HEK293 (cell line): Measurements from ENCODE around the gene LINC00237.

ENCODE experiments used
- CTCF ChIA-PET: fragments of 350-600 bp; formaldehyde crosslinking; extraction: SDS; loops from one replicate; lab custom pipeline; 2021; ENCODE audit warnings: antibody characterized with exemption; lab: Yijun Ruan, JAX
- POLR2A ChIA-PET: fragments of 300-600 bp; formaldehyde crosslinking; extraction: SDS; loops from one replicate; lab custom pipeline; 2020; ENCODE audit warnings: antibody characterized with exemption, inconsistent platforms; lab: Yijun Ruan, JAX
- H3K27ac ChIP-seq: fragments of 200-500 bp; sonication (Bioruptor generic); 2 replicates; pipeline ENCODE4 v1.5.1; 2014; ENCODE audit warnings: low read depth, low read length, control low read depth, inconsistent platforms; ENCODE audit errors: extremely low read depth
- H3K36me3 ChIP-seq, 2 experiments: fragments of 200-500 bp in 1 of 2; sonication (Bioruptor generic) in 1 of 2; 1 replicate in 1 of 2; 2 replicates in 1 of 2; pipeline ENCODE4 v1.5.1; 2014 to 2017; ENCODE audit warnings: inconsistent platforms in 2 of 2, low read length in 2 of 2; ENCODE audit not compliant: control insufficient read depth in 2 of 2, insufficient read depth in 1 of 2
- H3K4me1 ChIP-seq: fragments of 200-500 bp; sonication (Bioruptor generic); 2 replicates; pipeline ENCODE4 v1.5.1; 2014; ENCODE audit warnings: mild to moderate bottlenecking, low read length, inconsistent platforms; ENCODE audit not compliant: control insufficient read depth, insufficient read depth
- H3K4me3 ChIP-seq: 2 replicates; pipeline ENCODE4 v1.5.1; 2011; ENCODE audit warnings: low read depth, mild to moderate bottlenecking, control low read depth, low read length, moderate library complexity
- H3K9me3 ChIP-seq: fragments of 200-500 bp; sonication (Bioruptor generic); 2 replicates; pipeline ENCODE4 v1.5.1; 2014; ENCODE audit warnings: low read depth, low read length, inconsistent platforms; ENCODE audit not compliant: control insufficient read depth, insufficient read depth
- HOXC10 ChIP-seq: sonication (generic); formaldehyde crosslinking; IDR thresholded peaks from 2 replicates; pipeline ENCODE4 v1.8.1; 2023; ENCODE audit warnings: mild to moderate bottlenecking, missing genetic modification reagents
- KLF1 ChIP-seq: fragments of 450-650 bp; formaldehyde crosslinking; IDR thresholded peaks from 2 replicates; pipeline ENCODE4 v1.5.1; 2016; ENCODE audit warnings: missing biosample characterization, missing genetic modification characterization
- KLF7 ChIP-seq: fragments of 450-650 bp; formaldehyde crosslinking; IDR thresholded peaks from 2 replicates; pipeline ENCODE4 v1.5.1; 2016; ENCODE audit warnings: missing biosample characterization, missing genetic modification characterization, borderline replicate concordance
- REPIN1 ChIP-seq: fragments of 450-650 bp; formaldehyde crosslinking; IDR thresholded peaks from 2 replicates; pipeline ENCODE4 v1.5.1; 2017; ENCODE audit warnings: missing biosample characterization, missing genetic modification characterization, low read depth
- SETDB1 ChIP-seq: IDR thresholded peaks from one replicate; pipeline ENCODE4 v1.6.1; 2017; ENCODE audit warnings: mild to moderate bottlenecking, low read length, moderate library complexity, mixed read lengths; ENCODE audit not compliant: insufficient read length
- ZBTB20 ChIP-seq: fragments of 450-650 bp; formaldehyde crosslinking; IDR thresholded peaks from 2 replicates; pipeline ENCODE4 v1.5.1; 2016; ENCODE audit warnings: missing biosample characterization, missing genetic modification characterization
- ZBTB48 ChIP-seq: fragments of 450-650 bp; formaldehyde crosslinking; IDR thresholded peaks from 2 replicates; pipeline ENCODE4 v1.5.1; 2016; ENCODE audit warnings: missing biosample characterization, missing genetic modification characterization
- ZFP69B ChIP-seq: fragments of 450-650 bp; formaldehyde crosslinking; IDR thresholded peaks from 2 replicates; pipeline ENCODE4 v1.5.1; 2016; ENCODE audit warnings: missing biosample characterization, missing genetic modification characterization
- ZNF121 ChIP-seq: fragments of 450-650 bp; formaldehyde crosslinking; IDR thresholded peaks from 2 replicates; pipeline ENCODE4 v1.5.1; 2016; ENCODE audit warnings: missing biosample characterization, missing genetic modification characterization
- ZNF132 ChIP-seq: fragments of 450-650 bp; formaldehyde crosslinking; IDR thresholded peaks from 2 replicates; pipeline ENCODE4 v1.5.1; 2017; ENCODE audit warnings: missing biosample characterization, missing genetic modification characterization, borderline replicate concordance
- ZNF292 ChIP-seq: fragments of 450-650 bp; formaldehyde crosslinking; IDR thresholded peaks from 2 replicates; pipeline ENCODE4 v1.5.1; 2016; ENCODE audit warnings: low read depth, missing biosample characterization, missing genetic modification characterization, borderline replicate concordance
- ZNF423 ChIP-seq: fragments of 450-650 bp; formaldehyde crosslinking; IDR thresholded peaks from 2 replicates; pipeline ENCODE4 v1.5.1; 2016; ENCODE audit warnings: missing biosample characterization, missing genetic modification characterization
- ZNF530 ChIP-seq: fragments of 450-650 bp; formaldehyde crosslinking; IDR thresholded peaks from 2 replicates; pipeline ENCODE4 v1.5.1; 2016; ENCODE audit warnings: low read depth, missing biosample characterization, missing genetic modification characterization
- ZNF596 ChIP-seq: fragments of 450-650 bp; IDR thresholded peaks from 2 replicates; pipeline ENCODE4 v1.5.0; 2018; ENCODE audit warnings: missing biosample characterization, mild to moderate bottlenecking, missing genetic modification characterization, moderate library complexity
- ZNF747 ChIP-seq: fragments of 450-650 bp; formaldehyde crosslinking; IDR thresholded peaks from 2 replicates; pipeline ENCODE4 v1.5.1; 2016; ENCODE audit warnings: missing biosample characterization, missing genetic modification characterization
- TF ChIP-seq, protein P1 (sequence below): fragments of 450-650 bp; formaldehyde crosslinking; conservative IDR thresholded peaks from 2 replicates; pipeline ENCODE4 v1.5.1; 2016; ENCODE audit warnings: low read depth, missing biosample characterization, missing genetic modification characterization
- TF ChIP-seq, protein P2 (sequence below): fragments of 450-650 bp; formaldehyde crosslinking; IDR thresholded peaks from 2 replicates; pipeline ENCODE4 v1.5.1; 2016; ENCODE audit warnings: missing biosample characterization, missing genetic modification characterization
- TF ChIP-seq, protein P3 (sequence below): fragments of 450-650 bp; formaldehyde crosslinking; IDR thresholded peaks from 2 replicates; pipeline ENCODE4 v1.5.1; 2016; ENCODE audit warnings: missing biosample characterization, missing genetic modification characterization
- TF ChIP-seq, protein P4 (sequence below): fragments of 450-650 bp; formaldehyde crosslinking; IDR thresholded peaks from 2 replicates; pipeline ENCODE4 v1.5.1; 2016; ENCODE audit warnings: missing biosample characterization, missing genetic modification characterization, borderline replicate concordance
- TF ChIP-seq, protein P5 (sequence below): fragments of 450-650 bp; formaldehyde crosslinking; IDR thresholded peaks from 2 replicates; pipeline ENCODE4 v1.5.1; 2016; ENCODE audit warnings: missing biosample characterization, missing genetic modification characterization

LINC00237 gene

DNA sequence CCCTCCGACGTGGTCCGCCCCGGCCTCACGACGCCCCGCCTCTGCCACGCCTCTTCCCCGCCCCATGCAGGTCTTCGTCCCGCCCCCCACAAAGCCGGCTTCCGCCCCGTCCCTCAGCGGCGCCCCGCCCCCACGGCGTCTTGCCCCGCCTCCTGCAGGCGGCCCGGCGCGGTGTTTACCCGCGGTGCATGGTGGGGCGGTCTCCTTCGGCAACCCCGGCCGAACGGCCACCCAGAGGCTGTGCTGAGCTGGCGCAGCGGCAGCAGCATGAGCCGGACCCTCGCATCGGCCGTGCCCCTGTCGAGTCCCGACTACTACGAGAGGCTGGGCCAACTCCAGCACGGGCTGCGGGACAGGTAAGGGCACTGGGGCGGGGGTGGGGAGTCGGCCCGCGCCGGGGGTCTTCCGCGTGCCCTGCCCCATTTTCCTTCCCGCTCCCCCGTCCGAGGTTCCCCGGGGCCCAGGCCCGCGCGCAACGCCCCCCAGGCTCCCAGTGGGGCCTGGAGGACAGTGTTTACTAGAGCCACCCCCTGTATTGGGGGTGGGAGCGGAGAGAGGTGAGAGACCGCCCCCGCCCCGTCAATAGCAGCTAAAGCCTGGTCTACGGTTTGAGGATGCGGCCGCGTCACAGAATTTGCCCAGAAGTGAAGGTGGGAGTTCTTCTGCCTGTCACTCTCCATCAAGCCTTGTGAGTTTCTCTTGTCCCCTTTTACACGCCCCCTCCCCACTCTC is 19.9 kb upstream of the LINC00237 start, which contains the start of gene KIZ (continued):
- TF ChIP-seq REPIN1: no peak
- TF ChIP-seq, protein P1, sequence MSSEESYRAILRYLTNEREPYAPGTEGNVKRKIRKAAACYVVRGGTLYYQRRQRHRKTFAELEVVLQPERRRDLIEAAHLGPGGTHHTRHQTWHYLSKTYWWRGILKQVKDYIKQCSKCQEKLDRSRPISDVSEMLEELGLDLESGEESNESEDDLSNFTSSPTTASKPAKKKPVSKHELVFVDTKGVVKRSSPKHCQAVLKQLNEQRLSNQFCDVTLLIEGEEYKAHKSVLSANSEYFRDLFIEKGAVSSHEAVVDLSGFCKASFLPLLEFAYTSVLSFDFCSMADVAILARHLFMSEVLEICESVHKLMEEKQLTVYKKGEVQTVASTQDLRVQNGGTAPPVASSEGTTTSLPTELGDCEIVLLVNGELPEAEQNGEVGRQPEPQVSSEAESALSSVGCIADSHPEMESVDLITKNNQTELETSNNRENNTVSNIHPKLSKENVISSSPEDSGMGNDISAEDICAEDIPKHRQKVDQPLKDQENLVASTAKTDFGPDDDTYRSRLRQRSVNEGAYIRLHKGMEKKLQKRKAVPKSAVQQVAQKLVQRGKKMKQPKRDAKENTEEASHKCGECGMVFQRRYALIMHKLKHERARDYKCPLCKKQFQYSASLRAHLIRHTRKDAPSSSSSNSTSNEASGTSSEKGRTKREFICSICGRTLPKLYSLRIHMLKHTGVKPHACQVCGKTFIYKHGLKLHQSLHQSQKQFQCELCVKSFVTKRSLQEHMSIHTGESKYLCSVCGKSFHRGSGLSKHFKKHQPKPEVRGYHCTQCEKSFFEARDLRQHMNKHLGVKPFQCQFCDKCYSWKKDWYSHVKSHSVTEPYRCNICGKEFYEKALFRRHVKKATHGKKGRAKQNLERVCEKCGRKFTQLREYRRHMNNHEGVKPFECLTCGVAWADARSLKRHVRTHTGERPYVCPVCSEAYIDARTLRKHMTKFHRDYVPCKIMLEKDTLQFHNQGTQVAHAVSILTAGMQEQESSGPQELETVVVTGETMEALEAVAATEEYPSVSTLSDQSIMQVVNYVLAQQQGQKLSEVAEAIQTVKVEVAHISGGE (tag by site-specific recombination): 0 out of 2 replicates have a peak, but pooled peaks have one; percentile 15
- TF ChIP-seq KLF1: peak; percentile 33; the same call in 1 of the 2 replicates
- no peak for TF ChIP-seq SETDB1
- TF ChIP-seq ZBTB48 (tag by site-specific recombination): no peak
- TF ChIP-seq ZNF292 (tag by site-specific recombination): no peak
- TF ChIP-seq, protein P2, sequence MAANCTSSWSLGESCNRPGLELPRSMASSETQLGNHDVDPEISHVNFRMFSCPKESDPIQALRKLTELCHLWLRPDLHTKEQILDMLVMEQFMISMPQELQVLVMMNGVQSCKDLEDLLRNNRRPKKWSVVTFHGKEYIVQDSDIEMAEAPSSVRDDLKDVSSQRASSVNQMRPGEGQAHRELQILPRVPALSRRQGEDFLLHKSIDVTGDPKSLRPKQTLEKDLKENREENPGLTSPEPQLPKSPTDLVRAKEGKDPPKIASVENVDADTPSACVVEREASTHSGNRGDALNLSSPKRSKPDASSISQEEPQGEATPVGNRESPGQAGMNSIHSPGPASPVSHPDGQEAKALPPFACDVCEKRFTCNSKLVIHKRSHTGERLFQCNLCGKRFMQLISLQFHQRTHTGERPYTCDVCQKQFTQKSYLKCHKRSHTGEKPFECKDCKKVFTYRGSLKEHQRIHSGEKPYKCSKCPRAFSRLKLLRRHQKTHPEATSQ: 0 out of 2 replicates have a peak, but pooled peaks have one; percentile 51
- TF ChIP-seq, protein P3, sequence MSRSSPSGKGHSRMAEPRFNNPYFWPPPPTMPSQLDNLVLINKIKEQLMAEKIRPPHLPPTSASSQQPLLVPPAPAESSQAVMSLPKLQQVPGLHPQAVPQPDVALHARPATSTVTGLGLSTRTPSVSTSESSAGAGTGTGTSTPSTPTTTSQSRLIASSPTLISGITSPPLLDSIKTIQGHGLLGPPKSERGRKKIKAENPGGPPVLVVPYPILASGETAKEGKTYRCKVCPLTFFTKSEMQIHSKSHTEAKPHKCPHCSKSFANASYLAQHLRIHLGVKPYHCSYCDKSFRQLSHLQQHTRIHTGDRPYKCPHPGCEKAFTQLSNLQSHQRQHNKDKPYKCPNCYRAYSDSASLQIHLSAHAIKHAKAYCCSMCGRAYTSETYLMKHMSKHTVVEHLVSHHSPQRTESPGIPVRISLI (tag by site-specific recombination): no peak
- TF ChIP-seq ZNF132 (tag by site-specific recombination): no peak
- no peak for TF ChIP-seq ZNF423 (tag by site-specific recombination)
- TF ChIP-seq ZNF747 (tag by site-specific recombination): no peak
- no peak for TF ChIP-seq KLF7 (tag by site-specific recombination)
- TF ChIP-seq, all 188 proteins: peak for 38

DNA sequence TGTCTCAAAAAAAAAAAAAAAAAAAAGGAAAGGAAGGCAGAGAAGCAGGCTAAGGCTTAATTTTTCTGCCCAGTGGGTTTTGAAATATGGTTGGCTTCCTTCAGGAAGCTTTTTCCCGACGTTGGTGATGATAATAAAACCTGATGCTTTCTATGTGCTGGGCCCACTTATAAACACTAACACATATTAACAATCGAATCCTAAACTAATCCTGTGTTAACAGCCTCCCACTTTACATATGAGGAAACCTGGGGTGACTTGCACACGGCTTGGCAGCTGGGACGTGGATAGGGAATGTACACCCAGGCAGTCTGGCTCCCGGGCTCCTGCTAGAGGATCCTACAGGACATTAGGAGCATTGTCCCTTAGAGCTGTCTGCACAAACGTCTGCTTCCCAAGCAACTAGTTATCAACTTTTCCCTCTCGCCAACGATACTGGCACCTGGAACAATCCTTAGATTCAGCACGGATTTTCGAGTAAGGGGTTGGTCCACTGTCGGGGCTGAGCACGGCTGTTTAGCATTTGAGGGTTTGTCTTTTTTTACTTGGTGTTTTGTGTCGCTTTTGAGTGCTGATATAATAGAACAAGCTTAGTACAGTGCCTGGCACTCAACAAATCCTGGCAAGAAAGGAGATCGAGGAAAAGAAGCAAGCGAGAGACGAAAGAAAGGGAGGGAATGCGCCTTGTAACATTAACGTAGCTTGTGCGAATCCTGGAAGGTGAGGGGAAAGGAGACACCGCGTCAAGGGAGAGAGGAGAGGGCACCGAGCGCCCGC is 19.1 kb upstream of the LINC00237 start:
- H3K4me1 ChIP-seq: peaks cover 5% of the 10 kb centered on the region
- H3K36me3 ChIP-seq: no peaks in the 10 kb centered on the region
- peak overlapping the region; percentile 34; the same call in 1 of the 2 replicates for H3K27ac ChIP-seq
- no peaks in the 10 kb centered on the region for H3K9me3 ChIP-seq
- ChIA-PET CTCF (interaction anchor here (0.6 to 1.8 kb wide), 6 partner anchors 76 to 389 kb away, joined by 3 to 8 read pairs (median 4); no protein-coding TSS in a partner anchor), POLR2A (interaction anchor here (0.5 to 1.4 kb wide), 8 partner anchors 9 to 407 kb away, joined by 3 to 11 read pairs (median 4); no protein-coding TSS in a partner anchor)
- H3K4me3 ChIP-seq: peak overlapping the region; percentile 44
- TF ChIP-seq ZBTB48 (tag by site-specific recombination) (peak; percentile 76; the same call in 1 of the 2 replicates), ZBTB20 (tag by site-specific recombination) (peak; percentile 53), ZNF121 (tag by site-specific recombination) (no peak), ZNF530 (tag by site-specific recombination) (no peak), HOXC10 (CRISPR knock-in tag) (no peak), ZFP69B (no peak), REPIN1 (no peak), ZNF596 (tag by site-specific recombination) (0 out of 2 replicates have a peak, but pooled peaks have one; percentile 22)
- TF ChIP-seq, protein P4, sequence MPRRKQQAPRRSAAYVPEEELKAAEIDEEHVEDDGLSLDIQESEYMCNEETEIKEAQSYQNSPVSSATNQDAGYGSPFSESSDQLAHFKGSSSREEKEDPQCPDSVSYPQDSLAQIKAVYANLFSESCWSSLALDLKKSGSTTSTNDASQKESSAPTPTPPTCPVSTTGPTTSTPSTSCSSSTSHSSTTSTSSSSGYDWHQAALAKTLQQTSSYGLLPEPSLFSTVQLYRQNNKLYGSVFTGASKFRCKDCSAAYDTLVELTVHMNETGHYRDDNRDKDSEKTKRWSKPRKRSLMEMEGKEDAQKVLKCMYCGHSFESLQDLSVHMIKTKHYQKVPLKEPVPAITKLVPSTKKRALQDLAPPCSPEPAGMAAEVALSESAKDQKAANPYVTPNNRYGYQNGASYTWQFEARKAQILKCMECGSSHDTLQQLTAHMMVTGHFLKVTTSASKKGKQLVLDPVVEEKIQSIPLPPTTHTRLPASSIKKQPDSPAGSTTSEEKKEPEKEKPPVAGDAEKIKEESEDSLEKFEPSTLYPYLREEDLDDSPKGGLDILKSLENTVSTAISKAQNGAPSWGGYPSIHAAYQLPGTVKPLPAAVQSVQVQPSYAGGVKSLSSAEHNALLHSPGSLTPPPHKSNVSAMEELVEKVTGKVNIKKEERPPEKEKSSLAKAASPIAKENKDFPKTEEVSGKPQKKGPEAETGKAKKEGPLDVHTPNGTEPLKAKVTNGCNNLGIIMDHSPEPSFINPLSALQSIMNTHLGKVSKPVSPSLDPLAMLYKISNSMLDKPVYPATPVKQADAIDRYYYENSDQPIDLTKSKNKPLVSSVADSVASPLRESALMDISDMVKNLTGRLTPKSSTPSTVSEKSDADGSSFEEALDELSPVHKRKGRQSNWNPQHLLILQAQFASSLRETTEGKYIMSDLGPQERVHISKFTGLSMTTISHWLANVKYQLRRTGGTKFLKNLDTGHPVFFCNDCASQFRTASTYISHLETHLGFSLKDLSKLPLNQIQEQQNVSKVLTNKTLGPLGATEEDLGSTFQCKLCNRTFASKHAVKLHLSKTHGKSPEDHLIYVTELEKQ: no peak
- TF ChIP-seq, protein P5, sequence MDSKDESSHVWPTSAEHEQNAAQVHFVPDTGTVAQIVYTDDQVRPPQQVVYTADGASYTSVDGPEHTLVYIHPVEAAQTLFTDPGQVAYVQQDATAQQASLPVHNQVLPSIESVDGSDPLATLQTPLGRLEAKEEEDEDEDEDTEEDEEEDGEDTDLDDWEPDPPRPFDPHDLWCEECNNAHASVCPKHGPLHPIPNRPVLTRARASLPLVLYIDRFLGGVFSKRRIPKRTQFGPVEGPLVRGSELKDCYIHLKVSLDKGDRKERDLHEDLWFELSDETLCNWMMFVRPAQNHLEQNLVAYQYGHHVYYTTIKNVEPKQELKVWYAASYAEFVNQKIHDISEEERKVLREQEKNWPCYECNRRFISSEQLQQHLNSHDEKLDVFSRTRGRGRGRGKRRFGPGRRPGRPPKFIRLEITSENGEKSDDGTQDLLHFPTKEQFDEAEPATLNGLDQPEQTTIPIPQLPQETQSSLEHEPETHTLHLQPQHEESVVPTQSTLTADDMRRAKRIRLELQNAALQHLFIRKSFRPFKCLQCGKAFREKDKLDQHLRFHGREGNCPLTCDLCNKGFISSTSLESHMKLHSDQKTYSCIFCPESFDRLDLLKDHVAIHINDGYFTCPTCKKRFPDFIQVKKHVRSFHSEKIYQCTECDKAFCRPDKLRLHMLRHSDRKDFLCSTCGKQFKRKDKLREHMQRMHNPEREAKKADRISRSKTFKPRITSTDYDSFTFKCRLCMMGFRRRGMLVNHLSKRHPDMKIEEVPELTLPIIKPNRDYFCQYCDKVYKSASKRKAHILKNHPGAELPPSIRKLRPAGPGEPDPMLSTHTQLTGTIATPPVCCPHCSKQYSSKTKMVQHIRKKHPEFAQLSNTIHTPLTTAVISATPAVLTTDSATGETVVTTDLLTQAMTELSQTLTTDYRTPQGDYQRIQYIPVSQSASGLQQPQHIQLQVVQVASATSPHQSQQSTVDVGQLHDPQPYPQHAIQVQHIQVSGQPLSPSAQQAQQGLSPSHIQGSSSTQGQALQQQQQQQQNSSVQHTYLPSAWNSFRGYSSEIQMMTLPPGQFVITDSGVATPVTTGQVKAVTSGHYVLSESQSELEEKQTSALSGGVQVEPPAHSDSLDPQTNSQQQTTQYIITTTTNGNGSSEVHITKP (tag by site-specific recombination): peak; percentile 94
